MM.1S (cell line): Measurements from ENCODE around the gene MTG1.

Experiments used
- EZH2phosphoT487 ChIP-seq: fragments of 300-600 bp; sonication (generic); IDR thresholded peaks from 2 replicates; pipeline ENCODE4 v1.6.1; 2018; ENCODE audit warnings: antibody characterized with exemption, low read length
- TF ChIP-seq, protein P1 (sequence below): fragments of 300-600 bp; sonication (generic); IDR thresholded peaks from 2 replicates; pipeline ENCODE4 v1.5.1; 2016; ENCODE audit warnings: antibody characterized with exemption, low read length, mixed read lengths

DNA sequence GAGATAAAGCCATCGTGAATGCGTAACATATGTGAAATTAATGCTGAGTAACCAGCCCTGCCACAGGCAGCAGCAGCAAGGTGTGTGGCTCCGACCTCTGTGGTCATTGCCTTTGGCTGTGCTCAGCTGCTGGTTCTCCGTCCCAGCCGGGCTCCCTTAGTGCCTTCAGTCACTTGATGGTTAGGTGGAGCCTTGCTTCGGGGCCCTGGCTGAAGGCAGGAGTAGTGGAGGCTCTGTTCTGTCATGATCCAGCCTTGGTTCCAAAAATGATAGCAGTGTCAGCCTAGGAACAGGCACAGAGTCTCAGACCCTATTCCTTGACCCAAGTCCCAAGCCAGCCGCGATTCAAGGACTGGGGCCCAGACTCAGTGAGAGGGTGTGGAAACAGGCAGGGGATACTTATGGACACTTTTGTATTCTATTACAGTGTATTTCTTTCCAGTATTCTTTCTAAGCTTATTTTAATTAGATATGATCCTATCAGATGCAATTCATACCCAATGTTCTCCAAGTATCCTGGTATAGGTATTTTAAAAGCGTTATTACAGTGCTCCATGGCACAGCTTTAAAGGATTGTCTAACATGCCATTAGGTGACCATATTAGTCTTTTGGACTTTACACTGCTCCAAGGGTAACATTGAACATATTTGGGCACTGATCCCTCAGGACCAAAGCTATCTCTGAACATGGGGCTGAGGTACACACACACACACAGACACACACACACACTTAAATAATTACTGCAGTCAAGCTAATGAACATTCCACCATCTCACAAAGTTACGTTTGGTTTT, 68.8 kb downstream of the MTG1 start:
- no peak for TF ChIP-seq EZH2phosphoT487
- TF ChIP-seq, protein P1, sequence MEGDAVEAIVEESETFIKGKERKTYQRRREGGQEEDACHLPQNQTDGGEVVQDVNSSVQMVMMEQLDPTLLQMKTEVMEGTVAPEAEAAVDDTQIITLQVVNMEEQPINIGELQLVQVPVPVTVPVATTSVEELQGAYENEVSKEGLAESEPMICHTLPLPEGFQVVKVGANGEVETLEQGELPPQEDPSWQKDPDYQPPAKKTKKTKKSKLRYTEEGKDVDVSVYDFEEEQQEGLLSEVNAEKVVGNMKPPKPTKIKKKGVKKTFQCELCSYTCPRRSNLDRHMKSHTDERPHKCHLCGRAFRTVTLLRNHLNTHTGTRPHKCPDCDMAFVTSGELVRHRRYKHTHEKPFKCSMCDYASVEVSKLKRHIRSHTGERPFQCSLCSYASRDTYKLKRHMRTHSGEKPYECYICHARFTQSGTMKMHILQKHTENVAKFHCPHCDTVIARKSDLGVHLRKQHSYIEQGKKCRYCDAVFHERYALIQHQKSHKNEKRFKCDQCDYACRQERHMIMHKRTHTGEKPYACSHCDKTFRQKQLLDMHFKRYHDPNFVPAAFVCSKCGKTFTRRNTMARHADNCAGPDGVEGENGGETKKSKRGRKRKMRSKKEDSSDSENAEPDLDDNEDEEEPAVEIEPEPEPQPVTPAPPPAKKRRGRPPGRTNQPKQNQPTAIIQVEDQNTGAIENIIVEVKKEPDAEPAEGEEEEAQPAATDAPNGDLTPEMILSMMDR = no peak
